Astrocyte of the cerebellum (primary cell): ENCODE measurements around the gene PLA2G15.

Source experiments
- DNase-seq: peaks from one replicate; pipeline ENCODE4 v3.0.0-alpha.2; 2011; ENCODE audit warnings: low read depth
- H3K4me3 ChIP-seq: 2 replicates; pipeline ENCODE4 v1.5.1; 2011; ENCODE audit warnings: mild to moderate bottlenecking, low read depth, low read length, moderate library complexity
- in situ Hi-C: cut with HindIII; loops from 2 replicates; pipeline ENCODE4 v1.10.0; 2017; ENCODE audit warnings: low sequenced_read_pairs
- TF ChIP-seq, protein P1 (sequence below): IDR thresholded peaks from 2 replicates; pipeline ENCODE4 v1.5.1; 2012; ENCODE audit warnings: low read length, low read depth, moderate library complexity, mild to moderate bottlenecking; ENCODE audit errors: missing control alignments

The PLA2G15 gene

GRCh38 chr16:68242085-68242484, 3.1 kb upstream of the PLA2G15 start:
- TF ChIP-seq, protein P1, sequence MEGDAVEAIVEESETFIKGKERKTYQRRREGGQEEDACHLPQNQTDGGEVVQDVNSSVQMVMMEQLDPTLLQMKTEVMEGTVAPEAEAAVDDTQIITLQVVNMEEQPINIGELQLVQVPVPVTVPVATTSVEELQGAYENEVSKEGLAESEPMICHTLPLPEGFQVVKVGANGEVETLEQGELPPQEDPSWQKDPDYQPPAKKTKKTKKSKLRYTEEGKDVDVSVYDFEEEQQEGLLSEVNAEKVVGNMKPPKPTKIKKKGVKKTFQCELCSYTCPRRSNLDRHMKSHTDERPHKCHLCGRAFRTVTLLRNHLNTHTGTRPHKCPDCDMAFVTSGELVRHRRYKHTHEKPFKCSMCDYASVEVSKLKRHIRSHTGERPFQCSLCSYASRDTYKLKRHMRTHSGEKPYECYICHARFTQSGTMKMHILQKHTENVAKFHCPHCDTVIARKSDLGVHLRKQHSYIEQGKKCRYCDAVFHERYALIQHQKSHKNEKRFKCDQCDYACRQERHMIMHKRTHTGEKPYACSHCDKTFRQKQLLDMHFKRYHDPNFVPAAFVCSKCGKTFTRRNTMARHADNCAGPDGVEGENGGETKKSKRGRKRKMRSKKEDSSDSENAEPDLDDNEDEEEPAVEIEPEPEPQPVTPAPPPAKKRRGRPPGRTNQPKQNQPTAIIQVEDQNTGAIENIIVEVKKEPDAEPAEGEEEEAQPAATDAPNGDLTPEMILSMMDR, result no peak
- H3K4me3 ChIP-seq, result no peak overlapping the region
- in situ Hi-C loops, result no loop called here
- no peak for DNase-seq

DNA sequence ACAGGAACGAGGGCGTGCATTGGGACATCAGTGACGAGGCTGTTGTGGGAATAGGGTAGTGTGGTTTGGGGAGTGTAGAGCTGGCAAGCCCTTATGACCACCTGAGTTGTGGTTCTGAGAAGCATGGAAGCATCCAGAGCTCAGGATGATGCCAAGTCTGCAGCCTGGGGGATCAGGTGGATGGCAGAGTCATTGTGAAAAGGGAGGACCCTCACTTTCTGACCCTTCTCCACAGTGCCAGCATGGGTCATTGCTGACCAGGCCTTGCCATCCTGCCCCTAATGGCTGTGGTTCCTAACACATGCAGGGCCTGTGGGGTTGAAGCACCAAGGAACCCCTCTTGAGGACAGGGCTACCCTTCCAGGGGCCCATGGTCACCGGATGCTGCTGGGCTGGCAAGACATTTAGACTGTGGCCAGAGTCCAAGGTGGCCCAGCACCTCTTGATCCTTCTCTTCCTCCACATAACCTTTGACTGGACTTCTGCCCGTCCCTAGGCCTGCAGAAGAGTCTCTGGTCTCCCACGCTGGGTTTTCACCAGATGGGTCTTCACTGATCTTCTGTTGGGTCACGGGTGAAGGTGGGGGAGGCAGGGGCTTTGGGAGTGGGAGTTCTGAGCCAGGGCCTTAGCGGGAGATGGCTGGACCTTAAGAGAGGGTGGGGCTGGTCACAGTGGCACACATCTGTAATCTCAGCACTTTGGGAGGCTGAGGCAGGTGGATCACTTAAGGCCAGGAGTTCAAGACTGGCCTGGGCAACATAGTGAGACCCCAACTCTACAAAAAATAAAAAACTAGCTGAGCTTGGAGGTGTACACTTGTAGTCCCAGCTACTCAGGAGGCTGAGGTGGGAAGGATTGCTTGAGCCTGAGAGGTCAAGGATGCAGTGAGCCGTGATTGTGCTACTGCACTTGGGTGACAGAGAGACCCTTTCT, 2.0 kb upstream of the PLA2G15 start:
- no peak for DNase-seq
- in situ Hi-C loops, result no loop called here
- TF ChIP-seq, protein P1, result no peak
- no peak overlapping the region for H3K4me3 ChIP-seq

- no peak for DNase-seq
- in situ Hi-C loops, result no loop called here
- TF ChIP-seq, protein P1, result no peak
- peak overlapping the region; percentile 97 for H3K4me3 ChIP-seq
Observed at GRCh38 chr16:68244481-68244902, 681 bp upstream of the PLA2G15 start.

DNA sequence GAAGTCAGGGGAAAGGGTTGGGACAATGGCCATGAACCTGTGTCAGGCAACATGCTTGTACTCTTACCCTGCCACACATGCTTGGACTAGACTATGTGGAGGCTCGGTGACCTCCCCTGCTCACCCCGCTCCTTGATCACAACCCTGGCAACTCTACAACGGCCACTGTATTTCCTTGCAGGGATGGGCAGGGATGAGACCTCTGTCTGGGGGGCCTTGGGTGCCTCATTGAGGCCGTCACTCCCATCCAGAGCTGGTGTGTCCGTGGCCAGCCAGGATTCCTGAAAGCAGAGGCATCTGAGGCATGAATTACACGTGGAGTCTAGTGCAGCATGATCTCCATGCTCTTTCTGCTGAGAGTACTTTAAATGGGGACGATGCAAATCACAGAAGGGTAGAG, 948 bp downstream of the PLA2G15 start:
- DNase-seq, result no peak
- in situ Hi-C loops, result loop anchor here (5.0 kb wide), 1 partner anchor 86 kb away; no protein-coding TSS in a partner anchor
- peak overlapping the region; percentile 97 for H3K4me3 ChIP-seq
- TF ChIP-seq, protein P1, result no peak

- TF ChIP-seq, protein P1, result no peak
- DNase-seq, result no peak
- no peak overlapping the region for H3K4me3 ChIP-seq
- in situ Hi-C loops, result loop anchor here (5.0 kb wide), 1 partner anchor 86 kb away; no protein-coding TSS in a partner anchor
Observed at GRCh38 chr16:68246666-68247065, 1.5 kb downstream of the PLA2G15 start.

- TF ChIP-seq, protein P1, result no peak
- in situ Hi-C loops, result loop anchor here (5.0 kb wide), 1 partner anchor 85 kb away; no protein-coding TSS in a partner anchor
- no peak overlapping the region for H3K4me3 ChIP-seq
- no peak for DNase-seq
Observed at GRCh38 chr16:68247400-68247799, 2.2 kb downstream of the PLA2G15 start.
